Left cardiac atrium (tissue), 4 donors: ENCODE data around the gene DNM2. TPM values are rescaled to one million over a fixed set of nuclear protein-coding genes. Genes with fewer than 3 reads are reported as not detected.
A peak's percentile ranks its signal among the peaks of the same experiment; 100 is the strongest.
"Not testable (repeated sequence)": the region's sequence is repeated elsewhere in the genome, so short reads cannot be mapped to it uniquely, and the experiment has no call there.

ENCODE experiments used
- ATAC-seq, 2 donors: fragments of 200-7000 bp; cut with Tn5 transposase; one replicate each; pipeline ENCODE4 v1.9.1; 2020; ENCODE audit warnings: mild to moderate bottlenecking in 2 of 2, moderate library complexity in 2 of 2
- DNase-seq: peaks from one replicate; pipeline ENCODE4 v3.0.0-alpha.2; 2020
- intact Hi-C, 2 donors: fragments of 100-400 bp; cut with DNase I; formaldehyde crosslinking; loops; one replicate each; pipeline versions ENCODE4 v1.14.1 to v1.15.1; 2022 to 2023
- total RNA-seq, 2 donors: library from RNA; stranded (reverse); fragmentation: NEBNext Ultra II Directional; extraction: Animal tissue kit (Norgen Biotek cat#: 25700); gene quantifications; one replicate each; pipeline ENCODE4 v1.2.1, GENCODE V29; 2021
- donor health status: DM: no; HTN: yes; CAD: no.
- donor health status: DM: no; HTN: yes; CAD: no; lungs with severe emphysema.
- donor health status: DM: yes; HTN: yes; CAD: no.
- donor health status: Dilated cardiomyopathy.

Gene DNM2
- total RNA-seq, 2 donors from 2014 or later = 125 to 186 TPM

DNA sequence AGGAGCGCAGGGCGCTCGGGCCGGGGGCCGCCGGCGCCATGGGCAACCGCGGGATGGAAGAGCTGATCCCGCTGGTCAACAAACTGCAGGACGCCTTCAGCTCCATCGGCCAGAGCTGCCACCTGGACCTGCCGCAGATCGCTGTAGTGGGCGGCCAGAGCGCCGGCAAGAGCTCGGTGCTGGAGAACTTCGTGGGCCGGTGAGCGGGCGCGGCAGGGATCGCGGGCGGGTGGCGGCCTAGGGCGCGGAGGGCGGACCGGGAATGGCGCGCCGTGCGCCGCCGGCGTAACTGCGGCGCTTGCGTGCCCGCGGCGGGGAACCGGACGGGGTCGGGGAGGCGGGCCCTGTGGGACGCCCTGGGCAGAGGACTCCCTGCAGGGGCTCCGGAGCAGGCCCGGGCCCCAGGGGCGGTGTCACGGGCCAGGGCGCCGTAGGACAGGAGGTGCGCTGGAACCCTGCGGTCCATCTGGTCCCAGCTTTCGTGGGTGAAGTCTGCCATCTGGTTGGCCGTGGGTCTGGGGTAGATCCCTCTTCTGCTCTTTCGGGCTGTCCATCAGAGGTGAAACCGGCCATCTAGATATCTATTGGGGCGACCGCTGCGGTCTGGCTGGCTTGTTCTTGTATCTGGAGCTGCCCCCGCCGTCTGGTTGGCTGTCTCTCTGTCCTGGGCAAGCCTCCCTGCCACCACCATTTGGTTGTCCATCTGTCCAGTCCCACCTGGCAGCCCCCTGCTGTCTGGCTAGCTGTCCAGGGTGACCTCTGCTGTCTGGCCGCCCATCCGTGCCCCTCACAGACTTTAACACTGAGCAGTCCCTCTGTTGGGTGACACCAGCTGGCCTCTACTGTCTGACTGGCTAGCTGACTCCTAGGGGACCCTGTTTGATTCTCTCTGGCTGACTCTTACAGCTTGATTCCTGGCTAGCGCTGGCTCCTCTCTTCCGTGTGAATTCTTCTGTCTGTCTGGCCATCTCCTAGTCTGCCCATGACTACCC is 622 bp downstream of the DNM2 start:
- intact Hi-C loops = loop anchor here (5.0 kb wide), 3 partner anchors 49 to 154 kb away; partner anchors contain the start of gene CARM1 (in 1 of the 2)
- peak; percentile 59 for DNase-seq
- ATAC-seq = peak; percentile 49 to 54

- intact Hi-C loops = loop anchor here (5.0 kb wide), 3 partner anchors 48 to 153 kb away; partner anchors contain the start of gene CARM1 (in 1 of the 2)
- DNase-seq (peak; percentile 64), ATAC-seq (no peak)
These were observed 1.6 kb downstream of the DNM2 start for GRCh38 chr19:10719466-10719961.

- no peak for ATAC-seq
- intact Hi-C loops = no loop called here
These were observed 2.8 kb downstream of the DNM2 start for GRCh38 chr19:10720607-10721125.

GRCh38 chr19:10723591-10723990 is 5.7 kb downstream of the DNM2 start:
- intact Hi-C loops = no loop called here
- ATAC-seq = no peak
- DNase-seq = no peak

More at GRCh38 chr19:10720607-10721125, 2.8 kb downstream of the DNM2 start:
- no peak for DNase-seq

- no peak for ATAC-seq
- intact Hi-C loops = no loop called here
- DNase-seq = no peak
These were observed 6.7 kb downstream of the DNM2 start for GRCh38 chr19:10724573-10725071.

DNA sequence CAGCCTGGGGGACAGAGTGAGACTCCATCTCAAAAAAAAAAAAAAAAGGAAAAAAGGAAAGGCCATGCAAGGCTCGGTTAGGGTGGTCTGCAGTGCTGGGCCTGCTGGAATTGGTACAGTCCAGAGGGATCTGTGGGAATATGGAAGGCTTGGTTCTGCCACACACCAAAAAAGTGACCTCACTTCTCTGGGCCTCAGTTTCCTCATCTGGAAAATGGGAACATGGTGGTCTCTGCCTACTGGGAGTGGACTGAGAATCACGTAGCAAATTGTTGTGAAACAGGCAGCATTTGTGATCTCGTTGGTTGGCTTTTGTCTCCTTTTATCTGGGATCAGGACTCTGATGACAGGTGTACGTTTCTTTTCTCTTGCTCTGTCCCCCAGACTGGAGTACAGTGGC is 7.5 kb downstream of the DNM2 start:
- ATAC-seq (no peak), DNase-seq (no peak)
- intact Hi-C loops = no loop called here

GRCh38 chr19:10726268-10726667 is 8.4 kb downstream of the DNM2 start:
- DNase-seq (no peak), ATAC-seq (peak; percentile 35 to 45)
- intact Hi-C loops = no loop called here

GRCh38 chr19:10727685-10728201 is 9.9 kb downstream of the DNM2 start:
- DNase-seq (no peak), ATAC-seq (no peak)
- intact Hi-C loops = no loop called here

GRCh38 chr19:10729411-10729810 is 11.5 kb downstream of the DNM2 start:
- DNase-seq (no peak), ATAC-seq (peak; percentile 19 to 29)
- intact Hi-C loops = no loop called here

GRCh38 chr19:10730932-10731331 is 13.1 kb downstream of the DNM2 start:
- DNase-seq = no peak
- intact Hi-C loops = no loop called here
- ATAC-seq = peak; percentile 22 to 54

DNA sequence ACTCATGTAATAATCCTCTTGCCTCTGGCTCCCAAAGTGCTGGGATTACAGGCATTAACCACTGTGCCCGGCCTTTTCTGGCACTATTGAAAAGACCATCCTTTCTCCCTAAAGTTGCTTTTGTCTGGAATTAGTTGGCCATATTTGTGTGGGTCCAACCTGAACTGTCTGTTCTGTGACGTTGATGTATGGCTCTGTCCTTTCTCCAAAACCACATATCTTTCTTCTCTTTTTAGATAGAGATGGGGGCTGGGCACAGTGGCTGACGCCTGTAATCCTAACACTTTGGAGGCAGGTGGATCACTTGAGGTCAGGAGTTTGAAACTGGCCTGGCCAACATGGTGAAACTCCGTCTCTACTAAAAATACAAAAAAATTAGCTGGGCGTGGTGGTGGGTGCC is 17.9 kb downstream of the DNM2 start:
- ATAC-seq = no peak
- intact Hi-C loops = no loop called here
- no peak for DNase-seq

GRCh38 chr19:10736189-10736588 is 18.3 kb downstream of the DNM2 start:
- DNase-seq (no peak), ATAC-seq (no peak)

GRCh38 chr19:10736916-10737551 is 19.2 kb downstream of the DNM2 start:
- intact Hi-C loops = no loop called here
- DNase-seq (no peak), ATAC-seq (peak in 1 of 2 donors; percentile 33)

More at GRCh38 chr19:10736189-10736588, 18.3 kb downstream of the DNM2 start:
- intact Hi-C loops = no loop called here

DNA sequence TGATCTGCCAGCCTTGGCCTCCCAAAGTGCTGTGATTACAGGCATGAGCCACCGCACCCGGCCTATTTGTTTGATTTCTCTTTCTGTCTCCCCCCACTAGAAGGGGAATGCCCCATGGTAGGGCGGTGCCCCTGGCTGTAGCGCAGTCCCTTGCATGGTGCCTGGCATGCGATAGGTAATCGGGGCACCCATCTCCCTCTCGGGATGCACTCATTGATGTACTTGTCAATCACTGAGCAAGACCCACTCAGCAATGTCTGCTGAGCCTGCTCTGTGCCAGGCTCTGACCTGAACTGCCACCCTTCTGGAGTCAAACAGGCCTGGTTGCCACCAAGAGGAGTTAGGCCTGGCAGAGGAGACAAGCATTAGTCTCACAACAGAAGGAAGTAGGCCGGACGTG is 19.8 kb downstream of the DNM2 start:
- DNase-seq = no peak
- peak in 1 of 2 donors; percentile 34 for ATAC-seq
- intact Hi-C loops = no loop called here

- DNase-seq (no peak), ATAC-seq (no peak)
- intact Hi-C loops = no loop called here
These were observed 22.9 kb downstream of the DNM2 start for GRCh38 chr19:10740798-10741197.

- DNase-seq = no peak
- intact Hi-C loops = no loop called here
- ATAC-seq = peak in 1 of 2 donors; percentile 18
These were observed 24.6 kb downstream of the DNM2 start for GRCh38 chr19:10742476-10742875.

- ATAC-seq = no peak
- DNase-seq = no peak
- intact Hi-C loops = no loop called here
These were observed 26.4 kb downstream of the DNM2 start for GRCh38 chr19:10744253-10744798.

- intact Hi-C loops = no loop called here
- no peak for DNase-seq
- ATAC-seq = no peak
These were observed 27.0 kb downstream of the DNM2 start for GRCh38 chr19:10744801-10745293.

GRCh38 chr19:10746437-10746836 is 28.6 kb downstream of the DNM2 start:
- intact Hi-C loops, DNase-seq, ATAC-seq: not testable (repeated sequence)
